GM19395 (cell line): Measurements from ENCODE around the gene P2RX3.
"Not testable (repeated sequence)": the region's sequence is repeated elsewhere in the genome, so short reads cannot be mapped to it uniquely, and the experiment has no call there.

Source experiments
- ATAC-seq: cut with Tn5 transposase; IDR thresholded peaks from one replicate; pipeline ENCODE4 v1.9.1; 2021; ENCODE audit warnings: mild to moderate bottlenecking, moderate library complexity; ENCODE audit not compliant: unreplicated experiment

The P2RX3 gene

GRCh38 chr11:57348052-57348451 lies 9.9 kb downstream of the P2RX3 start:
- ATAC-seq, result no peak

DNA sequence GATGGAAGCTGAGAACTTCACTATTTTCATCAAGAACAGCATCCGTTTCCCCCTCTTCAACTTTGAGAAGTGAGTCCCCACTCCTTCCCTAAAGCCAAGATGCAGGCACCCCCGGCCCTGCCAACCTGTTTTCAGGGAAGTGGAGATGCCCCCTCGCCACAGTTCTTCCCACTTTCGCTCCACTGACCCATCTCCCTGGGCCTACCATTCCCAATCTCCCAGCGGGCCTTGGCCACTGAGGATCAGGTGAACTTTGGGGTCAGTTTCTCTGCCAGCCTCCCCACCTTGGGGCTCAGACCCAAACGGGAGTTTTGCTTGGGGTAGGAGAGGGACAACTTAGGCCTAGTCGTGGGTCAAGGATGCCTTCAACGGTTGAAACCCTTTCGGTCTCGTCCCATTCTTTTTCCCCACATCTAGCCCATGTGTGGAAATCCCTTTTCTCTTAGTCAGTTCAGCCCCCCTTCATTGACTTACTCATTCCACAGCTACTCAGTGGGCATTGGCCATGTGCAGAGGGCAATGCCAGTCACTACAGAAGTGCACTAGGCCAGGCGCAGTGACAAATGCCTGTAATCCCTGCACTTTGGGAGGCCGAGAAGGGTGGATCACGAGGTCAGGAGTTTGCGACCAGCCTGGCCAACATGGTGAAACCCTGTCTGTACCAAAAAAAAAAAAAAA lies 10.6 kb downstream of the P2RX3 start:
- ATAC-seq, result no peak

DNA sequence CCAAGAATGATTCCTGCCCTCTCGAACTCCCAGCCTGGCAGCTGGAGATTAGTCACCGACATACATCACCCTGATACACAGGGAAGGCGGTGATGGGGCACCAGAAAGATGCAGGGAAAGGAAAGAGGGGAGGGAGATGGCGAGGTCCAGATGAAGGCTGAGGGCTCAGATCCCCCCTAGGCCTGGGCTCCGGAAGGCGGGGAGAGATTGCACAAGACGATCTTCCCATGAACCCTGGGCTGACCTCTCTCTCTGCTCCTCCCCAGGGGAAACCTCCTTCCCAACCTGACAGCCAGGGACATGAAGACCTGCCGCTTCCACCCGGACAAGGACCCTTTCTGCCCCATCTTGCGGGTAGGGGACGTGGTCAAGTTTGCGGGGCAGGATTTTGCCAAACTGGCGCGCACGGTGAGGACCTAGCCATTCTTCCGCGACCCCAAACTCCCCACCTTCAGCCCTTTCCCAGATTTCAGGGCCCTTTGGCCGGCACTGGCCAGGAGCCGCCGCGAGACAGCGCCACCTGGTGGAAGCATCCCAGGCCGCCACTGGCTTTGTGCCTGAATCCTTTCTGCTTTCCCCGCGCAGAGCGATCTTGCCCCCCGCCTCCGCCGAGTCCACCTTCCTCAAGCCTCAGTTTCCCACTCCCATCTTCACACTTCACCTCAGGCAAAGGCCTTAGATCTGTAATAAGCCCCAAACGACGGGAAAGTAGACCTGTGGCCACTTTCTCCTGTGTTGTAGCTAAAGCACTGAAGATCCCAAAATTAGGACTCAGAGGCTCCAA lies 11.5 kb downstream of the P2RX3 start:
- no peak for ATAC-seq

DNA sequence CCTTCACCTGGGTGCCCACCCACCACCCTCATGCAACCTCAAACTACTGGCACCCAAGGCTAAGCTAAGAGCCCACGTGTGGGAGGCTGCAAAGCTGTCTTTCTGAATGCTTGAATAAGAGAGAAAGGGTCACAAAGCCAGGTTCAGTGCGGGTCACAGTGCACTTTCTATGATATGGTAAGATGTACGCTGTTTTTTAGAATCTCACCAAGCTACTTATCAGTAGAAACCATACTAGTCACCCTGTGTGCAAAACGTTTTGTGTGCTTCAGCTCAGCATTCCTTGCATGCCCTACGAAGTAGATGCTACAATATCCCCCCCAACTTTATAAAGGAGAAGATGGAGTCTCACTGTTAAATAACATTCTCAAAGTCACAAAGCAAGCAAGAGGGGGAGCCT lies 14.9 kb downstream of the P2RX3 start:
- no peak for ATAC-seq

- ATAC-seq, result no peak
Observed at GRCh38 chr11:57353446-57353845, 15.3 kb downstream of the P2RX3 start.

DNA sequence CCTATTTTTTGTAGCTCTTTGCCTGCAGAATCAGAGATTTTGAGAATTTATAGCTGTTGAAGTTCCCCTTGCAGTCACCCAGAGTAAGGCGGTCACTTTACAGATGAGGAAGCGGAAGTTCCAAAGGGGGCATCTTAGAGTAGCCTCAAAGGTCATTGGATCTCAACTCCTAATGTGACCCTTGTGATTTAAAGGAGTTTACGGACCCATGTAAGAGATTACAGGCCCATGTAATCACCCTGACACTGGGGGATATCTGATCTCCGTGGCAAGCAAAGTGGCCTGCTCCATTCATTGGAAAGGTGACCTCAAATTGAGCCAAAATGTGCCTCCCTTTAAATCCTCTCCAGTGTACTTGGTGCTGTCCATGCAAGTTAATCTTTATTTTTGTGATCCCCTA lies 15.7 kb downstream of the P2RX3 start:
- ATAC-seq, result no peak

GRCh38 chr11:57354699-57355098 lies 16.5 kb downstream of the P2RX3 start:
- ATAC-seq, result no peak

- ATAC-seq, result no peak
Observed at GRCh38 chr11:57356268-57356667, 18.1 kb downstream of the P2RX3 start.

GRCh38 chr11:57357310-57357709 lies 19.2 kb downstream of the P2RX3 start:
- no peak for ATAC-seq

GRCh38 chr11:57357856-57358255 lies 19.7 kb downstream of the P2RX3 start:
- no peak for ATAC-seq

DNA sequence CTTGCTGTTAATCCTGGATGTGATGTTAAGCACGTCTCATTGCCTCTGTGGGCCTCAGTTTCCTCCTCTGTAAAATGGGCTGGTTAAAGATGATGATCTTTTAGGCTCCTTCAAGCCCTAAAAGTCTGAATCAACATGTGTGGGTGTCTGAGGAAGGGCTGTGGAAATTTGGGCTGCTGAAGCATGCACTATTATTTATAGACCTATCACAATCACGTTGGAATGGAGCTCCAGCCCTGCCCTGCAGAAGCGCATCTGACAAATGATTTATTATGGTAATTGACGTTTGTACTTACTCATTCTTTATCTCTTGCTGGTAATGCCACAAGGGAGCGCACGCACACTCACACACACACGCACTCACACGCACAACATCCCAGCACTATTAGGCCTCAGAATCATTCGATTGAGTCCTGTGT lies 20.4 kb downstream of the P2RX3 start:
- ATAC-seq, result no peak

DNA sequence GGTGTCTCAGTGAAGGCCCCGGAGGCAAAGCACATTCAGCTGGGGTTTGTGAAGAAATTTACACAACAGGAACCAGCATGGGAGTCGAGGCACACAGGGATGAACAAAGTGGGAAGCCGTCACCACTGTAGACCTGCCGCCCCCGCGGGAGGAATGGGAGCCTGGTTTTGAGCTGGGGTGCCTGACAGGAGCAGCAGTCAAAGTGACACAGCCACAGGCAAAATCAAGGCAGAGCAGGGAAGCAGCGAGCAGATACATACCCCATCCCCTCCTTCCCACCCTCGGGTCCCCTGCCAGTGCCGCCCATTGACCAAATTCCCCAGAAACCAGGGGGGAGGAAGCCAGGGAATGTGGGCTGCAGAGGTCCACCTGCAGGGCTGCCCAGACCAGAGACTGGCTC lies 20.8 kb downstream of the P2RX3 start:
- no peak for ATAC-seq

DNA sequence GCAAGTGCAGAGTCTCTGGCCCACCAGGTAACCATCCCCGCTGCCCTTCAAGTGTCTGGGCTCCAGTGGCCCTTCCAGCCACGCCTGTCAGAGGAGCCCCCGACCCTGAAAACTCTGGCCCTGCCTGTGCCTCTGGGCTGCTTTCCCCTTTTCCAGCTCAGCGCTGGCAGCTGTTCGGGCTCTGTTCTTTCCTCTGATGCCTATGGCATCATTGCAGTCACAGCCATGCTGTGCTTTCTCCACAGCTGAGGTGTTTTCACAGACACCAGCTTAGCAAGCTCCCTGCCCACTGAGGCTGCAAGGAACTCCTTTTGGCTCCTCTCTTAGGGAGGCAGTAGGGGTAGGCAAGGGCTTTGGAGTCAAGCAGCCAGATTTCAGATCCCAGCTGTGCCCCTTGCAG lies 21.2 kb downstream of the P2RX3 start:
- ATAC-seq, result no peak

GRCh38 chr11:57359896-57360690 lies 21.9 kb downstream of the P2RX3 start:
- no peak for ATAC-seq

DNA sequence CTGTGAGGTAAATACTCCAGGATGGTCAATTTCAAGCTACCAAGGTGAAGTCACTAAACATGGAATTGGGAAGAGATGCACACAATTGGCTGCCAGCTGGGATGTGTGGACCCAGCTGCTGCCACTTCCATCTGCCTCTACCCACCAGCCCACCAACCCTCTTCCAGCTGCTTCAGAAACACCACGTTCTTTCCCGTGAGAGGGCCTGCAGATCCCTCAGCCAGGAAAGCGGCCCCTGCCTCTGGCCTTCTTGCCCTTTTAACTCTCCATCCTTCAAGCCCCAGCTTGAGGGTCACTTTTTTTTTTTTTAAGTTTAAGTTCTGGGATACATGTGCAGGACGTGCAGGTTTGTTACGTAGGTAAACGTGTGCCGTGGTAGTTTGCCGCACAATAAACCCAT lies 22.8 kb downstream of the P2RX3 start:
- ATAC-seq, result no peak

GRCh38 chr11:57361420-57361819 lies 23.3 kb downstream of the P2RX3 start:
- ATAC-seq, result not testable (repeated sequence)

- ATAC-seq, result no peak
Observed at GRCh38 chr11:57361926-57362325, 23.8 kb downstream of the P2RX3 start.

DNA sequence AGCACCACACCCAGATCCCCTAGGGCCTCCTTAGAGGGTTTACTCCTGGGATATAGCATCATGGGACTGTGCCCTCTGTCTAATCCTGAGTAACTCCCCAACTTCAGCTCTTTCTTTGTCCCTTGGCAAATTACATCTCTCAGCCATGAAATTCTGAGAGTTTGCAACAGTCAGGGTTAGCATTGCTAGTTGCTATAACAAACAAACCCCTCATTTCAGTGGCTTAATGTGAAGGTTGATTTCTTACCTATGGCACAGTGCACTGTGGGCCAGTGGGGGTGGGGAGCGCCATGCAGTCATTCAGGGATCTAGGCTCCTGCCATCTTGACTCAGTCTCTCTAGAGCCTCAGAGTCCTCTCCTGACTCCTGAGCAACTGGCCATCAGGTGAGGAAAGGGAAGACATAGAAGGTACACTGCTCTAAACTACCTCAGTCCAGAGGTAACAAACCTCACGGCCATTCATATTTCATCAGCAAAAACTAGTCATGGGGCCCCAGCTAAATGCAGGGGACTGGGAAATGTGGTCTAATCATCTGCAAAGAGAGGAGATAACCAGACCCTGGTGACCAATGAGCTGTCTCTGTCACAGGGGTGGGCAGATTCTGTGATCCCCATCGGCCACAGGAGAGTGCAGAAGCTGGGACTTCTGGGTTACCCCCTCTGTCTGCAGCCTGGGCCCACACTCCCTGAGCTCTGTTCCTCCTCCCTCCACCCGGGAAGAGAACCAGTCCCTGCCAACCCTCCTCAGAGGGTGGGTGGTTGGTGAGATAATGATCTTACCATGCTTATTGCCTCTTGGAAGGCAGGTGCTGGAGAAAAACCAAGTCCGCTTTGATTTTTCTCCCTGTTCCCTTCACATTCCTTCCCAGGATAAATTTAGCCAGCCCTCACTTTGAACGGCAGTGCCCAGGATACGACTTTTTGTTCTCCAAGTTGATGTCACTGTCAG lies 25.3 kb downstream of the P2RX3 start:
- no peak for ATAC-seq

DNA sequence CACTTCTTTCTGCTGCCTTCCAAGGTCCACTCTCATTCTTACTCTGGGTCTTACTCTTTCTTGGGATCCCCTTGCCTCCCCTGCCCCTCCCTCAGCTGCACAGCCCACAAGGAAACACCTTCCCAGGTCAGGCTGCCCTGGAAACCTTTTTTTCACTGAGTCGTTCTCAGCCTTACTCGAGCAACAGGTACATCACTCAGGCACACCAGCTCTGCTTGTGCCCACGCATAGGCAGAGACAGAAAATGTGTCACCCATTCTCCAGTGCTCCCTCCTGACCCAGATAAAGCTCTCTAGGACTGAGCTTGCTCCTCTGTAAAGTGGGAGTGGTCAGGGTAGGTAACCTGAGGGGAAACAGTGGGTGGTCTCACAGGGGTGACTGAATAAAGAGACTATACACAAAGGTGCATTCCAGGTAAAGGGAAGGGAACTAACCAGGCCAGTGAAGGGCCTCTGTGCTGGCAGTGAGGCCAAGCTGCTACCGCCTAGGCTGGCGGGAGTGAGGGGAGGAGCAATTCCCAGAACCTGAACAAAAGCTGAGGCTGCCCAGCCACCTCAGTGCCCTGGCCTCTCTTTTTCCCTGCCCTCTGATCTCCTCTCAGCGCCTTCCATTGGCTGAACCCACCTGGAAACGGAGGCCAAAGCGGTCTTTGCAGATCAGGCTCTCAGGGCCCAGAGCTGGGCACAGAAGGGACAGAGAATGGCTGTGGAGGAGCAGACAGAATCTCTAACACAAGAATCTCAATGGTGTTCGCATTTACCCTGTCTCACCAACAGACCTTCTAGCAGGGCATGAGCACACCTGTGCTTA lies 26.9 kb downstream of the P2RX3 start:
- ATAC-seq, result no peak
